Glutamatergic neuron (in vitro differentiated cells): ENCODE results near the gene C5orf34. TPM values are rescaled to one million over a fixed set of nuclear protein-coding genes. Genes with fewer than 3 reads are reported as not detected.
A peak's percentile ranks its signal among the peaks of the same experiment; 100 is the strongest.
"Not testable (repeated sequence)": the region's sequence is repeated elsewhere in the genome, so short reads cannot be mapped to it uniquely, and the experiment has no call there.

ENCODE experiments used
- DNase-seq: peaks from one replicate; pipeline ENCODE4 v3.0.0; 2022
- H3K27ac Mint-ChIP-seq: one replicate; pipeline ENCODE4 v1.8.0; 2020; ENCODE audit warnings: mild to moderate bottlenecking, mixed read lengths, inconsistent platforms; ENCODE audit not compliant: unreplicated experiment
- H3K27me3 Mint-ChIP-seq: one replicate; pipeline ENCODE4 v1.8.0; 2020; ENCODE audit warnings: mild to moderate bottlenecking, moderate library complexity, mixed read lengths, inconsistent platforms; ENCODE audit not compliant: unreplicated experiment
- H3K36me3 Mint-ChIP-seq: one replicate; pipeline ENCODE4 v1.8.0; 2020; ENCODE audit warnings: mild to moderate bottlenecking, mixed read lengths, inconsistent platforms; ENCODE audit not compliant: unreplicated experiment
- H3K4me1 Mint-ChIP-seq: one replicate; pipeline ENCODE4 v1.8.0; 2020; ENCODE audit warnings: mild to moderate bottlenecking, low read depth, mixed read lengths, inconsistent platforms; ENCODE audit not compliant: unreplicated experiment
- H3K4me3 Mint-ChIP-seq: one replicate; pipeline ENCODE4 v1.8.0; 2020; ENCODE audit warnings: mild to moderate bottlenecking, mixed read lengths, inconsistent platforms; ENCODE audit not compliant: unreplicated experiment
- H3K9me3 Mint-ChIP-seq: one replicate; pipeline ENCODE4 v1.8.0; 2020; ENCODE audit warnings: mild to moderate bottlenecking, moderate library complexity, mixed read lengths, inconsistent platforms; ENCODE audit not compliant: unreplicated experiment
- CTCF ChIP-seq: fragments of 200-600 bp; sonication (generic); IDR thresholded peaks from one replicate; pipeline ENCODE4 v1.5.0; 2021; ENCODE audit not compliant: partially characterized antibody, unreplicated experiment
- total RNA-seq: library from RNA; stranded (reverse); fragmentation: NEBNext Ultra II Directional; extraction: Animal tissue kit (Norgen Biotek cat#: 25700); gene quantifications from one replicate; pipeline ENCODE4 v1.2.1, GENCODE V29; 2021; ENCODE audit not compliant: unreplicated experiment

The C5orf34 gene
- total RNA-seq, 1 donor from 2014 or later, result 10.2 TPM

DNA sequence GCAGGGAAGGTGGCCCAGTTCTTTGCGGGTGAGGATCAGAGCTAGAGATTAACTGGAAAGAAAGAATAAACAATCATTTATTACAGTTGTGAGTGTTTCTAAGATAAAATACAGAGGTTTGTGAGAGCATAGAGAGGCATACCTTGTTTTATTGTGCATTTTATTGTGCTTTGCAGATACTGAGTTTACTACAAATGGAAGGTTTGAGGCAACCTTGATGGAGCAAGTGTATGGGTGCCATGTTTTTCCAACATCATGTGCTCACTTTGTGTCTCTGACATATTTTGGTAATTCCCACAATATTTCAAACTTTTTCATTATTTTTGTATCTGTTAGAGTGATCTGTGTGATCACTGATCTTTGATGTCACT is 715 bp upstream of the C5orf34 start:
- TF ChIP-seq CTCF, result no peak
- Mint-ChIP-seq H3K27me3 (peaks cover 7% of the 10 kb centered on the region), H3K4me3 (peak overlapping the region; percentile 96), H3K36me3 (peaks cover 10% of the 10 kb centered on the region), H3K9me3 (peaks cover 7% of the 10 kb centered on the region), H3K27ac (peak overlapping the region; percentile 62), H3K4me1 (peaks cover 13% of the 10 kb centered on the region)
- no peak for DNase-seq

- H3K27me3 Mint-ChIP-seq, result peaks cover 7% of the 10 kb centered on the region
- H3K4me3 Mint-ChIP-seq, result peak overlapping the region; percentile 96
- H3K27ac Mint-ChIP-seq, result peak overlapping the region; percentile 62
- peaks cover 5% of the 10 kb centered on the region for H3K36me3 Mint-ChIP-seq
- TF ChIP-seq CTCF, result no peak
- peaks cover 13% of the 10 kb centered on the region for H3K4me1 Mint-ChIP-seq
- DNase-seq, result no peak
- peaks cover 7% of the 10 kb centered on the region for H3K9me3 Mint-ChIP-seq
Observed at GRCh38 chr5:43514471-43514815, 505 bp downstream of the C5orf34 start.

DNA sequence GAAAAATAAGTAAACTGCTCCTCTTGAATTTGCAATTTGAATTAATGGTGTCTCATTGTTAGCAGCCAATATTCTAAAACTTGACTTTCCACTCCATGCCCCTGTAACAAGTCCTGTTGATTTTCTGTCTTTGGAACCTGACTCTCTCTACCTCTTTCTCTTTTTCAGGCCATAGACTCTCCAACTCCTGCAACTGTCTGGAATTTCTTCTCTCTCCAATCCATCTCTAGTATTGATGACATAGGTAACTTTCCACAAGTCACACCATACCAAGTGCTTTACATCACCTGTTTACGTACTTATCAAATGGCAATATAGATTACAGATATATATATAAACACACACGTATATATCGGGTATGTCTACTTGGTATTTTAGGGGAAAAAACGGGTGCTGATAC is 923 bp downstream of the C5orf34 start:
- H3K27ac Mint-ChIP-seq, result peak overlapping the region; percentile 62
- DNase-seq, result no peak
- H3K27me3 Mint-ChIP-seq, result peaks cover 7% of the 10 kb centered on the region
- TF ChIP-seq CTCF, result no peak
- peak overlapping the region; percentile 96 for H3K4me3 Mint-ChIP-seq
- H3K9me3 Mint-ChIP-seq, result peaks cover 7% of the 10 kb centered on the region
- H3K36me3 Mint-ChIP-seq, result peaks cover 5% of the 10 kb centered on the region
- H3K4me1 Mint-ChIP-seq, result peaks cover 13% of the 10 kb centered on the region

DNA sequence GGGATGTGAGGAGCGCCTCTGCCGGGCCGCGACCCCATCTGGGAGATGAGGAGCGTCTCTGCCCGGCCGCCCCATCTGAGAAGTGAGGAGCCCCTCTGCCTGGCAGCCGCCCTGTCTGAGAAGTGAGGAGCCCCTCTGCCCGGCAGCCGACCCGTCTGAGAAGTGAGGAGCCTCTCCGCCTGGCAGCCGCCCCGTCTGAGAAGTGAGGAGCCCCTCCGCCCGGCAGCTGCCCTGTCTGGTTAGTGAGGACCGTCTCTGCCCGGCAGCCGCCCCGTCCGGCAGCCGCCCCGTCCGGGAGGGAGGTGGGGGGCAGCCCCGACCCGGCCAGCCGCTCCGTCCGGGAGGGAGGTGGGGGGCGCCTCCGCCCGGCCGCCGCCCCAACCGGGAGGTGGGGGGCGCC is 3.9 kb downstream of the C5orf34 start:
- H3K27me3 Mint-ChIP-seq, H3K36me3 Mint-ChIP-seq, H3K9me3 Mint-ChIP-seq, H3K4me3 Mint-ChIP-seq, H3K27ac Mint-ChIP-seq: not testable (repeated sequence)
- H3K4me1 Mint-ChIP-seq, result peaks cover 13% of the 10 kb centered on the region
- DNase-seq, result peak; percentile 24

DNA sequence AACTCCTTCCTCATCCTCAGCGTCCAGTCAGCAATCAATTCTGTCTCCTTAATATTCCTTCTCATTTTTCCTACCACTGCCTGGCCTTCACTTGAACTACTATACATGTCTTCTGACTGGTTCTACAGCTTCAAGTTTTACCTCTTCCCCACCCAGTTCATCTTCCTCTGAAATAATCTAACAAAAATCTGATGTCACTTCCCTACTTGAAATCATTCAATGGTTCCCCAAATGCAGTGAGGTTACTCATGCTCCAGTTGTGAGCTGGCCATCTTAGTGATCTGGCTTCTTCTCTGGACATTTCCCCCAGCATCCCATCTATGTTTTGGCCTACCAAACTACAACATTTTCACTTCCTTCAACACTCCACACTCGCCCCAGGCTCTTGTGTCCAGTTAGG is 16.4 kb downstream of the C5orf34 start:
- DNase-seq, result no peak
- no peak overlapping the region for H3K4me3 Mint-ChIP-seq
- H3K9me3 Mint-ChIP-seq, result no peaks in the 10 kb centered on the region
- no peaks in the 10 kb centered on the region for H3K36me3 Mint-ChIP-seq
- no peak for TF ChIP-seq CTCF
- no peaks in the 10 kb centered on the region for H3K27me3 Mint-ChIP-seq
- no peaks in the 10 kb centered on the region for H3K4me1 Mint-ChIP-seq
- no peak overlapping the region for H3K27ac Mint-ChIP-seq
